LNCAP (cell line): ENCODE measurements around the gene TBK1.

ENCODE experiments used
- CTCF ChIP-seq: fragments of 450-650 bp; IDR thresholded peaks from 2 replicates; pipeline ENCODE4 v1.5.1; 2017; ENCODE audit warnings: mild to moderate bottlenecking

The TBK1 gene

GRCh38 chr12:64534672-64535199 is 82.8 kb downstream of the TBK1 start:
- no peak for TF ChIP-seq CTCF

- no peak for TF ChIP-seq CTCF
Observed at GRCh38 chr12:64538121-64538520, 86.2 kb downstream of the TBK1 start.

GRCh38 chr12:64544371-64545080 is 92.6 kb downstream of the TBK1 start:
- TF ChIP-seq CTCF: no peak

GRCh38 chr12:64545081-64545382 is 93.1 kb downstream of the TBK1 start:
- TF ChIP-seq CTCF: no peak

- no peak for TF ChIP-seq CTCF
Observed at GRCh38 chr12:64549108-64549507, 97.2 kb downstream of the TBK1 start.

GRCh38 chr12:64550755-64551154 is 98.8 kb downstream of the TBK1 start:
- TF ChIP-seq CTCF: no peak

- TF ChIP-seq CTCF: no peak
Observed at GRCh38 chr12:64551676-64552075, 99.8 kb downstream of the TBK1 start.
